IMR-90 (cell line): ENCODE results near the gene ABCA9. TPM values are rescaled to one million over a fixed set of nuclear protein-coding genes. Genes with fewer than 3 reads are reported as not detected.
"Not testable (repeated sequence)": the region's sequence is repeated elsewhere in the genome, so short reads cannot be mapped to it uniquely, and the experiment has no call there.

Experiments
- ATAC-seq: fragments of 200-7000 bp; cut with Tn5 transposase; 2 replicates; pipeline ENCODE4 v1.9.1; 2020; ENCODE audit warnings: low read depth, mild to moderate bottlenecking, moderate library complexity
- BruUV-seq: library from RNA; stranded (reverse); fragments of 400-500 nt; replicated peaks from 2 replicates; lab custom pipeline; 2021; lab: Mats Ljungman, UMichigan
- CTCF ChIA-PET: fragments of 300-600 bp; formaldehyde crosslinking; extraction: SDS; loops from one replicate; lab custom pipeline; 2021; ENCODE audit warnings: antibody characterized with exemption; lab: Yijun Ruan, JAX
- POLR2A ChIA-PET: fragments of 300-600 bp; sonication (Branson Sonifier 250); formaldehyde crosslinking; loops from one replicate; lab custom pipeline; 2022; ENCODE audit warnings: antibody characterized with exemption; ENCODE audit not compliant: unreplicated experiment; lab: Charles Lee
- DNase-seq: peaks from one replicate; pipeline ENCODE4 v3.0.0; 2013
- H2AFZ ChIP-seq: replicated peaks from 2 replicates; pipeline ENCODE3; 2013; ENCODE audit warnings: low read length, mild to moderate bottlenecking; ENCODE audit not compliant: poor library complexity
- H2AK5ac ChIP-seq: 2 replicates; pipeline ENCODE4 v1.6.1; 2013; ENCODE audit warnings: low read depth, low read length, inconsistent platforms
- H2AK9ac ChIP-seq: replicated peaks from 2 replicates; pipeline ENCODE3; 2013; ENCODE audit warnings: mild to moderate bottlenecking, low read depth, low read length, moderate library complexity; ENCODE audit not compliant: poor library complexity
- H2BK120ac ChIP-seq: 2 replicates; pipeline ENCODE4 v1.6.1; 2013; ENCODE audit warnings: low read depth, low read length, inconsistent platforms
- H2BK15ac ChIP-seq: 3 replicates; pipeline ENCODE4 v1.6.1; 2013; ENCODE audit warnings: low read depth, low read length, inconsistent platforms
- H2BK20ac ChIP-seq: 2 replicates; pipeline ENCODE4 v1.6.1; 2013; ENCODE audit warnings: low read depth, mild to moderate bottlenecking, inconsistent platforms, low read length, moderate library complexity
- H2BK5ac ChIP-seq: 2 replicates; pipeline ENCODE4 v1.6.1; 2013; ENCODE audit warnings: mild to moderate bottlenecking, low read depth, low read length, inconsistent platforms; ENCODE audit not compliant: poor library complexity, severe bottlenecking
- H3K14ac ChIP-seq: replicated peaks from 2 replicates; pipeline ENCODE4 v1.6.1; 2013; ENCODE audit warnings: low read depth, low read length, inconsistent platforms
- H3K18ac ChIP-seq: 2 replicates; pipeline ENCODE4 v1.6.1; 2013; ENCODE audit warnings: low read depth, low read length, control low read depth
- H3K23ac ChIP-seq: 2 replicates; pipeline ENCODE4 v1.6.1; 2013; ENCODE audit warnings: low read depth, low read length, inconsistent platforms
- H3K27ac ChIP-seq: 2 replicates; pipeline ENCODE4 v1.5.1; 2013; ENCODE audit warnings: mild to moderate bottlenecking, control low read depth, low read length; ENCODE audit not compliant: insufficient read depth
- H3K27me3 ChIP-seq: 2 replicates; pipeline ENCODE4 v1.6.1; 2013; ENCODE audit warnings: low read length; ENCODE audit not compliant: control insufficient read depth, insufficient read depth
- H3K36me3 ChIP-seq: 2 replicates; pipeline ENCODE4 v1.6.1; 2013; ENCODE audit warnings: low read length, mixed read lengths; ENCODE audit not compliant: control insufficient read depth, insufficient read depth
- H3K4ac ChIP-seq: 2 replicates; pipeline ENCODE4 v1.6.1; 2013; ENCODE audit warnings: low read depth, low read length, inconsistent platforms
- H3K4me1 ChIP-seq: 2 replicates; pipeline ENCODE4 v1.6.1; 2013; ENCODE audit warnings: low read length, mixed read lengths; ENCODE audit not compliant: control insufficient read depth, insufficient read depth
- H3K4me2 ChIP-seq: 2 replicates; pipeline ENCODE4 v1.6.1; 2013; ENCODE audit warnings: low read depth, mild to moderate bottlenecking, control low read depth, low read length, moderate library complexity
- H3K4me3 ChIP-seq: 2 replicates; pipeline ENCODE4 v1.5.1; 2013; ENCODE audit warnings: low read depth, mild to moderate bottlenecking, control low read depth, low read length, moderate library complexity; ENCODE audit not compliant: insufficient read depth
- H3K56ac ChIP-seq: 2 replicates; pipeline ENCODE4 v1.6.1; 2013; ENCODE audit warnings: low read length, inconsistent platforms; ENCODE audit not compliant: insufficient read depth; ENCODE audit errors: extremely low read depth
- H3K79me1 ChIP-seq, 2 experiments: 2 replicates each; pipeline ENCODE4 v1.6.1; 2013; ENCODE audit warnings: low read length in 2 of 2, inconsistent platforms in 1 of 2, low read depth in 1 of 2
- H3K9ac ChIP-seq: 2 replicates; pipeline ENCODE4 v1.6.1; 2013; ENCODE audit warnings: low read depth, low read length, control low read depth
- H3K9me1 ChIP-seq: 2 replicates; pipeline ENCODE4 v1.6.1; 2013; ENCODE audit warnings: low read length, inconsistent platforms; ENCODE audit not compliant: insufficient read depth
- H3K9me3 ChIP-seq: 2 replicates; pipeline ENCODE4 v1.6.1; 2013; ENCODE audit warnings: low read length; ENCODE audit not compliant: control insufficient read depth, insufficient read depth
- H4K20me1 ChIP-seq: 2 replicates; pipeline ENCODE4 v1.6.1; 2013; ENCODE audit warnings: low read length, inconsistent platforms; ENCODE audit not compliant: insufficient read depth
- H4K5ac ChIP-seq: 2 replicates; pipeline ENCODE4 v1.6.1; 2013; ENCODE audit warnings: mild to moderate bottlenecking, low read depth, low read length, control low read depth
- H4K8ac ChIP-seq, 2 experiments: 2 replicates each; pipeline ENCODE4 v1.6.1; 2013; ENCODE audit warnings: low read depth in 2 of 2, low read length in 2 of 2, control low read depth in 1 of 2, inconsistent platforms in 1 of 2
- H4K91ac ChIP-seq: 2 replicates; pipeline ENCODE4 v1.6.1; 2013; ENCODE audit warnings: low read depth, low read length, inconsistent platforms; ENCODE audit not compliant: insufficient read depth
- WGBS, 2 experiments: methylation state at CpG; one replicate each; pipeline versions ENCODE4 v1.1.5 to v1.1.7; 2013; ENCODE audit warnings: missing lambda C conversion rate in 2 of 2; ENCODE audit not compliant: insufficient read length in 1 of 2; ENCODE audit errors: extremely low coverage in 2 of 2; 5-methylcytosine and 5-hydroxymethylcytosine counted together
- dilution Hi-C: fragments of 300-500 bp; cut with HindIII; formaldehyde crosslinking; loops from one replicate; pipeline ENCODE4 v1.14.3; 2018; ENCODE audit warnings: low sequenced_read_pairs; ENCODE audit not compliant: unreplicated experiment
- in situ Hi-C: fragments of 300-500 bp; cut with MboI; formaldehyde crosslinking; loops from 3 replicates; pipeline ENCODE4 v1.14.3; 2019; ENCODE audit warnings: low sequenced_read_pairs, inconsistent platforms, mixed read lengths
- intact Hi-C: fragments of 100-400 bp; cut with micrococcal nuclease; formaldehyde crosslinking; loops from 2 replicates; pipeline ENCODE4 v1.10.0; 2022
- polyA plus RNA-seq, 3 experiments: library from polyadenylated mRNA; depleted of rRNA; stranded (reverse); fragments of >200 nt; gene quantifications; 2 replicates each; pipeline ENCODE4 v1.2.3, GENCODE V29; 2012; ENCODE audit warnings: low replicate concordance in 1 of 3
- total RNA-seq: library from RNA; depleted of rRNA; stranded (reverse); fragments of >200 nt; gene quantifications from 2 replicates; pipeline ENCODE4 v1.2.3, GENCODE V29; 2012

ABCA9 gene
- total and polyA plus RNA-seq, 2 of the 4 experiments (the other 2 are of a cell fraction) = under 0.01 TPM; not detected in 1

- H4K8ac ChIP-seq, H3K4me3 ChIP-seq, H3K36me3 ChIP-seq, DNase-seq, H3K79me1 ChIP-seq, H3K4ac ChIP-seq, H3K14ac ChIP-seq, H3K9me1 ChIP-seq, H4K20me1 ChIP-seq, H2BK120ac ChIP-seq, H3K27me3 ChIP-seq, BruUV-seq, H4K5ac ChIP-seq, dilution Hi-C loops, H2BK15ac ChIP-seq, H3K9me3 ChIP-seq, H3K56ac ChIP-seq, in situ Hi-C loops, H2AFZ ChIP-seq, intact Hi-C loops, H2BK5ac ChIP-seq, H3K27ac ChIP-seq, H3K18ac ChIP-seq, H2AK5ac ChIP-seq, H3K23ac ChIP-seq, H2BK20ac ChIP-seq, CTCF ChIA-PET, H3K4me1 ChIP-seq, H2AK9ac ChIP-seq, H3K9ac ChIP-seq, ATAC-seq, POLR2A ChIA-PET, H4K91ac ChIP-seq, H3K4me2 ChIP-seq: not testable (repeated sequence)
These were observed 12.7 kb upstream of the ABCA9 start for GRCh38 chr17:69073392-69073791.

- H2AK9ac ChIP-seq, H3K79me1 ChIP-seq, H3K4me2 ChIP-seq, H3K4me1 ChIP-seq, H3K4ac ChIP-seq, H3K27me3 ChIP-seq, H3K14ac ChIP-seq, H3K18ac ChIP-seq, DNase-seq, H2AFZ ChIP-seq, H3K4me3 ChIP-seq, H2BK15ac ChIP-seq, in situ Hi-C loops, H3K9me1 ChIP-seq, ATAC-seq, CTCF ChIA-PET, H4K5ac ChIP-seq, H4K20me1 ChIP-seq, H3K9ac ChIP-seq, H2AK5ac ChIP-seq, H4K8ac ChIP-seq, H4K91ac ChIP-seq, intact Hi-C loops, H3K27ac ChIP-seq, H2BK20ac ChIP-seq, H2BK5ac ChIP-seq, POLR2A ChIA-PET, H3K36me3 ChIP-seq, H3K9me3 ChIP-seq, H3K23ac ChIP-seq, H2BK120ac ChIP-seq, dilution Hi-C loops, BruUV-seq, H3K56ac ChIP-seq: not testable (repeated sequence)
- 80% methylated on average over 1 of the region's 1 CpG; no CpG with 5 or more reads in 1 of the 2 experiments for WGBS, 2 experiments
These were observed 12.1 kb upstream of the ABCA9 start for GRCh38 chr17:69072803-69073256.
